HCT116 (cell line): ENCODE data around the gene GAMT. TPM values are rescaled to one million over a fixed set of nuclear protein-coding genes. Genes with fewer than 3 reads are reported as not detected.

Experiments
- ATAC-seq: fragments of 200-7000 bp; cut with Tn5 transposase; 2 replicates; pipeline ENCODE4 v1.9.1; 2020; ENCODE audit warnings: mild to moderate bottlenecking, moderate library complexity
- BruUV-seq: library from RNA; stranded (reverse); fragments of 400-500 nt; replicated peaks from 2 replicates; lab custom pipeline; 2021; lab: Mats Ljungman, UMichigan
- CTCF ChIA-PET: fragments of 300-600 bp; sonication (Branson Sonifier 250); formaldehyde crosslinking; loops from one replicate; lab custom pipeline; 2021; ENCODE audit warnings: antibody characterized with exemption; lab: Charles Lee
- POLR2A ChIA-PET: fragments of 300-600, 350-600 bp; sonication (Branson Sonifier 250); formaldehyde crosslinking; loops from one replicate; lab custom pipeline; 2021; ENCODE audit warnings: antibody characterized with exemption; lab: Charles Lee
- RAD21 ChIA-PET, 2 experiments: fragments of 300-600 bp; sonication (Branson Sonifier 250); formaldehyde crosslinking; loops; one replicate each; lab custom pipeline; 2023; ENCODE audit warnings: low total read pairs in 2 of 2; ENCODE audit not compliant: uncharacterized antibody in 2 of 2, unreplicated experiment in 2 of 2, low non-redundant PET in 1 of 2; lab: Charles Lee
- DNase-seq: peaks from one replicate; pipeline ENCODE4 v3.0.0-alpha.2; 2010; ENCODE audit warnings: low read depth, low spot score
- H2AFZ ChIP-seq: fragments of 200-600 bp; shearing (Covaris generic), sonication (generic); 2 replicates; pipeline ENCODE4 v1.6.1; 2017; ENCODE audit warnings: low read depth, mixed run types, mixed read lengths, antibody characterized with exemption, low read length; ENCODE audit not compliant: poor library complexity, severe bottlenecking
- H3K27ac ChIP-seq: 2 replicates; pipeline ENCODE4 v1.5.1; 2012; ENCODE audit warnings: low read depth, low read length
- H3K27me3 ChIP-seq: fragments of 200-600 bp; sonication (generic); 2 replicates; pipeline ENCODE4 v1.6.1; 2016; ENCODE audit warnings: mixed run types, low read length, mixed read lengths; ENCODE audit not compliant: insufficient read depth
- H3K36me3 ChIP-seq, 2 experiments: fragments of 200-500 bp in 1 of 2; fragments of 200-600 bp in 1 of 2; sonication (Bioruptor generic) in 1 of 2; sonication (generic) in 1 of 2; 2 replicates each; pipeline versions ENCODE4 v1.5.1 to v1.6.1; 2014 to 2016; ENCODE audit warnings: low read length in 2 of 2, inconsistent platforms in 1 of 2, mixed read lengths in 1 of 2, mixed run types in 1 of 2; ENCODE audit not compliant: insufficient read depth in 2 of 2, control insufficient read depth in 1 of 2
- H3K4me1 ChIP-seq, 2 experiments: fragments of 200-600 bp in 1 of 2; sonication (generic) in 1 of 2; 2 replicates each; pipeline versions ENCODE4 v1.5.1 to v1.6.1; 2012 to 2017; ENCODE audit warnings: low read length in 2 of 2, inconsistent platforms in 1 of 2, mild to moderate bottlenecking in 1 of 2, mixed read lengths in 1 of 2, mixed run types in 1 of 2, moderate library complexity in 1 of 2; ENCODE audit not compliant: insufficient read depth in 2 of 2, control insufficient read depth in 1 of 2
- H3K4me2 ChIP-seq: fragments of 200-600 bp; sonication (generic); 2 replicates; pipeline ENCODE4 v1.6.1; 2017; ENCODE audit warnings: mixed run types, low read length, mixed read lengths
- H3K4me3 ChIP-seq, 2 experiments: fragments of 200-600 bp in 1 of 2; sonication (generic) in 1 of 2; replicated peaks in 1 of 2; 2 replicates each; pipeline ENCODE4 v1.5.1; 2011 to 2016; ENCODE audit warnings: low read length in 2 of 2, control low read depth in 1 of 2, low read depth in 1 of 2, mild to moderate bottlenecking in 1 of 2, mixed read lengths in 1 of 2, mixed run types in 1 of 2
- H3K79me2 ChIP-seq: fragments of 200-600 bp; sonication (generic); 2 replicates; pipeline ENCODE4 v1.6.1; 2017; ENCODE audit warnings: mild to moderate bottlenecking, mixed run types, low read length, moderate library complexity, mixed read lengths; ENCODE audit not compliant: insufficient read depth
- H3K9ac ChIP-seq: fragments of 200-600 bp; sonication (generic); 2 replicates; pipeline ENCODE4 v1.6.1; 2016; ENCODE audit warnings: low read length, mixed read lengths
- H3K9me2 ChIP-seq: fragments of 200-600 bp; sonication (generic), shearing (Covaris generic); 2 replicates; pipeline ENCODE4 v1.6.1; 2017; ENCODE audit warnings: mixed run types, mild to moderate bottlenecking, moderate library complexity; ENCODE audit not compliant: insufficient read depth
- H3K9me3 ChIP-seq, 2 experiments: fragments of 200-500 bp in 1 of 2; fragments of 200-600 bp in 1 of 2; sonication (Bioruptor generic) in 1 of 2; sonication (generic) in 1 of 2; 2 replicates each; pipeline ENCODE4 v1.6.1; 2014 to 2017; ENCODE audit warnings: low read length in 2 of 2, mixed read lengths in 2 of 2, inconsistent platforms in 1 of 2, low read depth in 1 of 2, mild to moderate bottlenecking in 1 of 2, mixed run types in 1 of 2, moderate library complexity in 1 of 2; ENCODE audit not compliant: control insufficient read depth in 1 of 2, insufficient read depth in 1 of 2
- H4K20me1 ChIP-seq: fragments of 200-600 bp; sonication (generic), shearing (Covaris generic); 2 replicates; pipeline ENCODE4 v1.6.1; 2017; ENCODE audit warnings: mixed run types, mild to moderate bottlenecking, moderate library complexity; ENCODE audit not compliant: insufficient read depth
- CEBPB ChIP-seq: IDR thresholded peaks from 2 replicates; pipeline ENCODE4 v1.6.1; 2012; ENCODE audit warnings: low read depth
- ZFX ChIP-seq: fragments of 450-650 bp; IDR thresholded peaks from 2 replicates; pipeline ENCODE4 v1.6.1; 2017
- ZNF274 ChIP-seq: fragments of 200-500 bp; sonication (Bioruptor generic); IDR thresholded peaks from 2 replicates; pipeline ENCODE4 v1.6.1; 2014; ENCODE audit warnings: mild to moderate bottlenecking, low read depth, low read length, inconsistent platforms
- intact Hi-C: fragments of 100-400 bp; cut with micrococcal nuclease; formaldehyde crosslinking; loops from 2 replicates; pipeline ENCODE4 v1.10.0; 2022
- total RNA-seq: library from RNA; stranded (reverse); gene quantifications from one replicate; pipeline ENCODE4 v1.2.1, GENCODE V29; 2021; ENCODE audit not compliant: unreplicated experiment
- TF ChIP-seq, protein P1 (sequence below): IDR thresholded peaks from 2 replicates; pipeline ENCODE4 v1.6.1; 2012
- TF ChIP-seq, protein P2 (sequence below), 3 experiments: fragments of 200-600 bp in 1 of 3; sonication (generic) in 1 of 3; IDR thresholded peaks in 2 of 3; conservative IDR thresholded peaks in 1 of 3; 2 replicates each; pipeline ENCODE4 v1.5.1; 2012 to 2017; ENCODE audit warnings: low read depth in 2 of 3, low read length in 2 of 3, antibody characterized with exemption in 1 of 3, borderline replicate concordance in 1 of 3, control low read depth in 1 of 3, mild to moderate bottlenecking in 1 of 3, mixed read lengths in 1 of 3, mixed run types in 1 of 3, moderate library complexity in 1 of 3; ENCODE audit not compliant: insufficient read depth in 1 of 3

GAMT gene
- total RNA-seq, 1 experiment from 2014 or later = 102 TPM

DNA sequence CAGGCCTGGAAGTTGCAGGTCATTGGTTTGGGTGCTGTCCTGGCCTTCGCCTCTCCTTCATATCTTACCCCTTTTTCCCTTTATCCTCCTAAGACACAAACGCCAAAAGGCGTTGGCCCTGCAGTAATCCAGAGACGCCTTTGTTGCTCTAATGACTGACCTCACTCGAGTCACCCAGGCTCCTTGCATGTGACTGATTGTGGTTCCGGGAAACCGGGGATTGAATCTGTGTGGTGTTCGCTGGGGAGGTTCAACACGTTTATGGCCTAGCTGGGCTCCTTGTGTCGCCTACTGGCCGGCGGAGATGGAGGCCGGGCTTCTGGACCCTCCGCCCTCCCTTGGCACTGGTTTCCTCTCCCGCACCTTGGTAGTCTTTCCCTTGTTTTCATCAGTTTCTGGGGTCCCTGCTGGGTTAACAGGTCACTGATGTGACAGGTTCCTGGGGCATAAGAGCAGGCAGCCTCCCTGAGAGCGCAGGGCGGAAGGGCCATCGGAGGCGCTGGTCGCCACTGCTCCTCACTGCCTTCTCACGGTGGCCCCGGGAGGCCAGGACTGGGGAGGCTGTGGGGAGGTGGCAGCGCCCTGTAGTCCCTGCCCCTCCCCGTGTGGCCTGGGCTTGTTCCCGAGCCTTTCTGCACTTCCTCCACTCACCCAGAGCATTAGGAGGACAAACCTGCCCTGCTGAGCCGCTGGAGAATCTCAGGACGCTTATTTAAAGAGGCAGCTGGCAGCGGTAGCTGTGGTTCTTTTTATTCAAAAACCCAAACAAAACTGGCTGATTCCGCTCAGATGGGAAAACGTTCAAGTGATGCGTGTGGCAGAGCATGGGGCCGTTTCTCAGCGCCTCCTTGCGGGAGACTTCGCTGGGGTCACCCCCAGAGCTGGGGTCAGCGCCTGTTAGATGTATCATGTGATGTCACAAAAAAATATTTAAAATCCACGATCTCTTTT is 35.7 kb downstream of the GAMT start:
- DNase-seq (no peak), ATAC-seq (no peak)
- no peak overlapping the region for H3K9ac ChIP-seq
- RAD21 ChIA-PET = no interaction called here
- intact Hi-C loops = no loop called here
- TF ChIP-seq CEBPB (no peak), ZNF274 (no peak), ZFX (no peak)
- TF ChIP-seq, protein P1, sequence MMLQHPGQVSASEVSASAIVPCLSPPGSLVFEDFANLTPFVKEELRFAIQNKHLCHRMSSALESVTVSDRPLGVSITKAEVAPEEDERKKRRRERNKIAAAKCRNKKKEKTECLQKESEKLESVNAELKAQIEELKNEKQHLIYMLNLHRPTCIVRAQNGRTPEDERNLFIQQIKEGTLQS = no peak
- TF ChIP-seq, protein P2, sequence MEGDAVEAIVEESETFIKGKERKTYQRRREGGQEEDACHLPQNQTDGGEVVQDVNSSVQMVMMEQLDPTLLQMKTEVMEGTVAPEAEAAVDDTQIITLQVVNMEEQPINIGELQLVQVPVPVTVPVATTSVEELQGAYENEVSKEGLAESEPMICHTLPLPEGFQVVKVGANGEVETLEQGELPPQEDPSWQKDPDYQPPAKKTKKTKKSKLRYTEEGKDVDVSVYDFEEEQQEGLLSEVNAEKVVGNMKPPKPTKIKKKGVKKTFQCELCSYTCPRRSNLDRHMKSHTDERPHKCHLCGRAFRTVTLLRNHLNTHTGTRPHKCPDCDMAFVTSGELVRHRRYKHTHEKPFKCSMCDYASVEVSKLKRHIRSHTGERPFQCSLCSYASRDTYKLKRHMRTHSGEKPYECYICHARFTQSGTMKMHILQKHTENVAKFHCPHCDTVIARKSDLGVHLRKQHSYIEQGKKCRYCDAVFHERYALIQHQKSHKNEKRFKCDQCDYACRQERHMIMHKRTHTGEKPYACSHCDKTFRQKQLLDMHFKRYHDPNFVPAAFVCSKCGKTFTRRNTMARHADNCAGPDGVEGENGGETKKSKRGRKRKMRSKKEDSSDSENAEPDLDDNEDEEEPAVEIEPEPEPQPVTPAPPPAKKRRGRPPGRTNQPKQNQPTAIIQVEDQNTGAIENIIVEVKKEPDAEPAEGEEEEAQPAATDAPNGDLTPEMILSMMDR (IDR thresholded peaks at IDR 0.05 in 2 of 3, conservative IDR thresholded peaks at IDR 0.05 in 1 of 3; ENCODE audit: borderline replicate concordance in 1 of 3, insufficient read depth in 1 of 3, low read depth in 2 of 3, low read length in 2 of 3) = no peak
- H3K4me2 ChIP-seq = no peak overlapping the region
- no peaks in the 10 kb centered on the region for H3K4me1 ChIP-seq
- no peaks in the 10 kb centered on the region for H4K20me1 ChIP-seq
- CTCF ChIA-PET = no interaction called here
- H3K4me3 ChIP-seq = no peak overlapping the region
- H3K9me3 ChIP-seq = no peaks in the 10 kb centered on the region
- no peak overlapping the region for H3K27ac ChIP-seq
- POLR2A ChIA-PET = no interaction called here
- peaks cover 23 to 45% of the 10 kb centered on the region in 2 experiments; a peak in 3 of 4 replicates for H3K36me3 ChIP-seq
- H3K79me2 ChIP-seq = peaks cover 17% of the 10 kb centered on the region; the same call in 1 of the 2 replicates
- no peaks in the 10 kb centered on the region for H3K27me3 ChIP-seq
- no peak overlapping the region for H2AFZ ChIP-seq
- no peaks in the 10 kb centered on the region for H3K9me2 ChIP-seq
- no TSS peak for BruUV-seq
